ENCODE results near the gene HYAL2. TPM values are rescaled to one million over a fixed set of nuclear protein-coding genes. Genes with fewer than 3 reads are reported as not detected.
A peak's percentile ranks its signal among the peaks of the same experiment; 100 is the strongest.

HYAL2 gene
- total and polyA plus RNA-seq, 9 of the 15 experiments (the other 6 are each of a cell fraction or from before 2014, with no cell fraction given): 0.36 to 22.7 (median 11.4) TPM; not detected in 1

DNA sequence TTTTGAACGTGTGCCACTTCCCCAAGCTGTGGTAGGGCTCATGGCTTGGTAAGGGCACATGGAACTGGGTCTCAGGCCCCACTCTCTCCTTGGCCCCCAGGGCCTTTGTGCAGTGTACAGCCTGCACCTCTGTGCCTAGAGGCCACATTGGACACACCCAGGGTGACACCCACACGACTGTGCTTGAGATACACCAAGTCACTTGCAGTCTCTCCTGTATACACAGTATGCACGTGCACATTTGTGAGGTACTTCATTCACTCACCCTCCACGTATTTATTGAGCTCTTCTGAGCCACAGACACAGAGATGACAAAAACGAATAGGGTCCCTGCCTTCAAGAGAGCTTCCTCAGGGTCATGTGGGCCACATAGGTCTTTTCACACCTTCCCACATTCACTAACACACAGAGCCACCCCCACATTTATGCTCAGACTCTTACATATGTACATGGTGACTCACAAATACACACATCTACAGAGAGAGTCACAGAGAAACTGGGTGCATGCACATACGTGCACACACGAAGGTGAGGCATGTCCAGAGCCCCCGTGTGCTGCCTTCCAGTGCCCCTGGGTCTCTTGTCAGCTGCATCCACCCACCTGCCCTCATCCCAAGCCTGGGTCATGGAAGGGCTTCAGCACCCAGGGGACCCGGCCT is 46.6 kb upstream of the HYAL2 start:
- FAIRE-seq (no peak), DNase-seq (ENCODE audit: extremely low read depth in 1 of 4, low spot score in 3 of 4) (peak in 1 of 4 experiments; percentile 25), ATAC-seq (no peak)
- in situ Hi-C loops (cut with MboI): no loop called here
- peaks cover 13 to 51% of the 10 kb centered on the region in 2 experiments; a peak in 4 of 5 replicates for H3K4me1 ChIP-seq (replicated peaks in 1 of 2; ENCODE audit: control insufficient read depth in 2 of 2, insufficient read depth in 2 of 2, low read length in 2 of 2)
- H2AFZ ChIP-seq (ENCODE audit: low read depth, low read length): no peak overlapping the region
- H3K27ac ChIP-seq (ENCODE audit: extremely low read depth, low read depth, low read length): no peak overlapping the region
- no peak for TF ChIP-seq ZNF175 (CRISPR knock-in tag; IDR thresholded peaks at IDR 0.05; ENCODE audit: low read depth)
- TF ChIP-seq BHLHE40 (IDR thresholded peaks at IDR 0.05; ENCODE audit: low read length): peak; percentile 60
- TF ChIP-seq KDM1A (IDR thresholded peaks at IDR 0.05): peak in 1 of 2 experiments; percentile 56; a peak in 1 of 4 replicates
- TF ChIP-seq OTX1 (CRISPR knock-in tag; IDR thresholded peaks at IDR 0.05): no peak
- H3K4me2 ChIP-seq (ENCODE audit: insufficient read depth, low read length): no peak overlapping the region
- no peaks in the 10 kb centered on the region for H3K9me3 ChIP-seq (replicated peaks; ENCODE audit: control insufficient read depth, insufficient read depth, low read depth, low read length)
- intact Hi-C loops (cut with micrococcal nuclease): no loop called here
- no peaks in the 10 kb centered on the region for H3K9me1 ChIP-seq (ENCODE audit: control insufficient read depth, insufficient read depth, low read length)
- H3K9ac ChIP-seq (ENCODE audit: insufficient read depth in 1 of 2, low read depth in 2 of 2, low read length in 2 of 2): peak overlapping the region in 1 of 2 experiments; percentile 43; a peak in 1 of 4 replicates
- H3K36me3 ChIP-seq (ENCODE audit: control insufficient read depth, insufficient read depth, low read length): no peaks in the 10 kb centered on the region
- no TSS peak for BruUV-seq (replicated peaks)
- H3K79me2 ChIP-seq (ENCODE audit: control insufficient read depth, insufficient read depth, low read length): no peaks in the 10 kb centered on the region
- H4K20me1 ChIP-seq (replicated peaks; ENCODE audit: control insufficient read depth, insufficient read depth, low read length): no peaks in the 10 kb centered on the region
- ChIA-PET CTCF (ENCODE audit: low intra/inter-chr PET ratio) (no interaction called here), POLR2A (no interaction called here)
- no peak overlapping the region for H3K4me3 ChIP-seq
- 21% methylated on average over 8 of the region's 9 CpGs for WGBS (ENCODE audit: insufficient coverage, low coverage, missing lambda C conversion rate)
- no peaks in the 10 kb centered on the region for H3K27me3 ChIP-seq (ENCODE audit: control insufficient read depth in 2 of 2, insufficient read depth in 2 of 2, low read length in 2 of 2)

DNA sequence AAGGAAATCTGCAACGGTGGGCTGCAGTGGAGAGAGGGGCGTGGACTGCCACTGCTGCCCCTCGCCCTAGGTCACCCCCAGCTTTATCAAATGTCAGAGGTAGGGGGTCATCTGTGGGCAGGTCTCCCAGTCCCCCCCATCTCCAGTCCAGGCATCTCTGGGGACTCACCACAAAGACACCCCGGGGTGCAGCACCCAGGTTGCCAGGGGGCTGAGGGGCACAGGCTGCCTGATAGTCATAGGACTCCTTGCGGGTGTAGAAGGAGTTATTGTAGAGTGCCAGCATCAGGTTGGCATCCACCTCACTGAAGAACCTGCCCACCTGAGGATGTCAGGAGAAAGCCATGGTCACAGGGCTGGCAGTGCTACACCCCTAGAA is 43.3 kb upstream of the HYAL2 start:
- H3K79me2 ChIP-seq (ENCODE audit: control insufficient read depth, insufficient read depth, low read length): no peaks in the 10 kb centered on the region
- no peaks in the 10 kb centered on the region for H3K9me1 ChIP-seq (ENCODE audit: control insufficient read depth, insufficient read depth, low read length)
- ATAC-seq: no peak
- peak overlapping the region in 1 of 2 experiments; percentile 22; a peak in 1 of 4 replicates for H3K9ac ChIP-seq (ENCODE audit: insufficient read depth in 1 of 2, low read depth in 2 of 2, low read length in 2 of 2)
- H3K36me3 ChIP-seq (ENCODE audit: control insufficient read depth, insufficient read depth, low read length): no peaks in the 10 kb centered on the region
- DNase-seq (ENCODE audit: extremely low read depth in 1 of 4, low spot score in 3 of 4): no peak
- peak overlapping the region; percentile 69 for H3K4me2 ChIP-seq (ENCODE audit: insufficient read depth, low read length)
- intact Hi-C loops (cut with micrococcal nuclease): no loop called here
- H3K9me3 ChIP-seq (replicated peaks; ENCODE audit: control insufficient read depth, insufficient read depth, low read depth, low read length): no peaks in the 10 kb centered on the region
- ChIA-PET POLR2A (interaction anchor here (0.6 kb wide), 1 partner anchor 40 kb away, joined by 3 read pairs; no protein-coding TSS in a partner anchor), CTCF (ENCODE audit: low intra/inter-chr PET ratio) (no interaction called here)
- no peak overlapping the region for H3K27ac ChIP-seq (ENCODE audit: extremely low read depth, low read depth, low read length)
- no TSS peak for BruUV-seq (replicated peaks)
- 0 out of 2 replicates have a peak overlapping the region, but pooled peaks have one; percentile 39 for H3K4me3 ChIP-seq
- H2AFZ ChIP-seq (ENCODE audit: low read depth, low read length): 0 out of 2 replicates have a peak overlapping the region, but pooled peaks have one; percentile 91
- H4K20me1 ChIP-seq (replicated peaks; ENCODE audit: control insufficient read depth, insufficient read depth, low read length): no peaks in the 10 kb centered on the region
- peaks cover 6 to 36% of the 10 kb centered on the region in 2 experiments; a peak in 4 of 5 replicates for H3K4me1 ChIP-seq (replicated peaks in 1 of 2; ENCODE audit: control insufficient read depth in 2 of 2, insufficient read depth in 2 of 2, low read length in 2 of 2)
- in situ Hi-C loops (cut with MboI): no loop called here
- no peaks in the 10 kb centered on the region for H3K27me3 ChIP-seq (ENCODE audit: control insufficient read depth in 2 of 2, insufficient read depth in 2 of 2, low read length in 2 of 2)
- no peak for FAIRE-seq
- WGBS (ENCODE audit: insufficient coverage, low coverage, missing lambda C conversion rate): 32% methylated on average over 4 of the region's 5 CpGs
- no peak for TF ChIP-seq RCOR1 (IDR thresholded peaks at IDR 0.05; ENCODE audit: borderline replicate concordance in 1 of 2, low read depth in 2 of 2, low read length in 2 of 2)
- TF ChIP-seq, protein P1, sequence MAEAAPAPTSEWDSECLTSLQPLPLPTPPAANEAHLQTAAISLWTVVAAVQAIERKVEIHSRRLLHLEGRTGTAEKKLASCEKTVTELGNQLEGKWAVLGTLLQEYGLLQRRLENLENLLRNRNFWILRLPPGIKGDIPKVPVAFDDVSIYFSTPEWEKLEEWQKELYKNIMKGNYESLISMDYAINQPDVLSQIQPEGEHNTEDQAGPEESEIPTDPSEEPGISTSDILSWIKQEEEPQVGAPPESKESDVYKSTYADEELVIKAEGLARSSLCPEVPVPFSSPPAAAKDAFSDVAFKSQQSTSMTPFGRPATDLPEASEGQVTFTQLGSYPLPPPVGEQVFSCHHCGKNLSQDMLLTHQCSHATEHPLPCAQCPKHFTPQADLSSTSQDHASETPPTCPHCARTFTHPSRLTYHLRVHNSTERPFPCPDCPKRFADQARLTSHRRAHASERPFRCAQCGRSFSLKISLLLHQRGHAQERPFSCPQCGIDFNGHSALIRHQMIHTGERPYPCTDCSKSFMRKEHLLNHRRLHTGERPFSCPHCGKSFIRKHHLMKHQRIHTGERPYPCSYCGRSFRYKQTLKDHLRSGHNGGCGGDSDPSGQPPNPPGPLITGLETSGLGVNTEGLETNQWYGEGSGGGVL (CRISPR knock-in tag; IDR thresholded peaks at IDR 0.05): no peak
- TF ChIP-seq POLR2H (tag; IDR thresholded peaks at IDR 0.05; ENCODE audit: low read depth): no peak
- TF ChIP-seq, protein P2, sequence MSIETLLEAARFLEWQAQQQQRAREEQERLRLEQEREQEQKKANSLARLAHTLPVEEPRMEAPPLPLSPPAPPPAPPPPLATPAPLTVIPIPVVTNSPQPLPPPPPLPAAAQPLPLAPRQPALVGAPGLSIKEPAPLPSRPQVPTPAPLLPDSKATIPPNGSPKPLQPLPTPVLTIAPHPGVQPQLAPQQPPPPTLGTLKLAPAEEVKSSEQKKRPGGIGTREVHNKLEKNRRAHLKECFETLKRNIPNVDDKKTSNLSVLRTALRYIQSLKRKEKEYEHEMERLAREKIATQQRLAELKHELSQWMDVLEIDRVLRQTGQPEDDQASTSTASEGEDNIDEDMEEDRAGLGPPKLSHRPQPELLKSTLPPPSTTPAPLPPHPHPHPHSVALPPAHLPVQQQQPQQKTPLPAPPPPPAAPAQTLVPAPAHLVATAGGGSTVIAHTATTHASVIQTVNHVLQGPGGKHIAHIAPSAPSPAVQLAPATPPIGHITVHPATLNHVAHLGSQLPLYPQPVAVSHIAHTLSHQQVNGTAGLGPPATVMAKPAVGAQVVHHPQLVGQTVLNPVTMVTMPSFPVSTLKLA (conservative IDR thresholded peaks at IDR 0.05): no peak
- TF ChIP-seq, protein P3, sequence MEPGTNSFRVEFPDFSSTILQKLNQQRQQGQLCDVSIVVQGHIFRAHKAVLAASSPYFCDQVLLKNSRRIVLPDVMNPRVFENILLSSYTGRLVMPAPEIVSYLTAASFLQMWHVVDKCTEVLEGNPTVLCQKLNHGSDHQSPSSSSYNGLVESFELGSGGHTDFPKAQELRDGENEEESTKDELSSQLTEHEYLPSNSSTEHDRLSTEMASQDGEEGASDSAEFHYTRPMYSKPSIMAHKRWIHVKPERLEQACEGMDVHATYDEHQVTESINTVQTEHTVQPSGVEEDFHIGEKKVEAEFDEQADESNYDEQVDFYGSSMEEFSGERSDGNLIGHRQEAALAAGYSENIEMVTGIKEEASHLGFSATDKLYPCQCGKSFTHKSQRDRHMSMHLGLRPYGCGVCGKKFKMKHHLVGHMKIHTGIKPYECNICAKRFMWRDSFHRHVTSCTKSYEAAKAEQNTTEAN (CRISPR knock-in tag; IDR thresholded peaks at IDR 0.05): no peak
- TF ChIP-seq SUPT5H (IDR thresholded peaks at IDR 0.05): no peak
